NCI-H1930 (cell line): ENCODE results near the gene SH3BP1.
"Not testable (repeated sequence)": the region's sequence is repeated elsewhere in the genome, so short reads cannot be mapped to it uniquely, and the experiment has no call there.

Experiments
- DNase-seq, 2 experiments: peaks; one replicate each; lab custom pipeline; 2025; lab: John Stamatoyannopoulos, UW

SH3BP1 gene

DNA sequence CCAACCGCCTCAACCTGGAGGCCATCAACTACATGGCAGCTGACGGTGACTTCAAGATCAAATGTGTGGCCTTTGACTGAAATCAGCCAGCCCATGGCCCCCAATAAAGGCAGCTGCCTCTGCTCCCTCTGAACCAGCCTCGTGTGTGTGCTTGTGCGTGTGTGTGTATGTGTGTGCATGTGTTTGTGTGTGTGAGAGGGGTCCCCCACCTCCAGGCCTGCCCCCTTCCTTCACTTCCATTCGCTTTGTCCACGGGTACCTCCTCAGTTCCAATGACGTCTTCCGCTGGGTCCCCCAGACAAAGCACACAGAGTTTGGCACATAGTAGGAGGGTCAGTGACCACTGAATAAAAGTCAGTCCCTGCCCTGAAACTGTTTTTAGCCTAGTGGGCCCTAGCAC, 40.2 kb downstream of the SH3BP1 start:
- DNase-seq = no peak

DNA sequence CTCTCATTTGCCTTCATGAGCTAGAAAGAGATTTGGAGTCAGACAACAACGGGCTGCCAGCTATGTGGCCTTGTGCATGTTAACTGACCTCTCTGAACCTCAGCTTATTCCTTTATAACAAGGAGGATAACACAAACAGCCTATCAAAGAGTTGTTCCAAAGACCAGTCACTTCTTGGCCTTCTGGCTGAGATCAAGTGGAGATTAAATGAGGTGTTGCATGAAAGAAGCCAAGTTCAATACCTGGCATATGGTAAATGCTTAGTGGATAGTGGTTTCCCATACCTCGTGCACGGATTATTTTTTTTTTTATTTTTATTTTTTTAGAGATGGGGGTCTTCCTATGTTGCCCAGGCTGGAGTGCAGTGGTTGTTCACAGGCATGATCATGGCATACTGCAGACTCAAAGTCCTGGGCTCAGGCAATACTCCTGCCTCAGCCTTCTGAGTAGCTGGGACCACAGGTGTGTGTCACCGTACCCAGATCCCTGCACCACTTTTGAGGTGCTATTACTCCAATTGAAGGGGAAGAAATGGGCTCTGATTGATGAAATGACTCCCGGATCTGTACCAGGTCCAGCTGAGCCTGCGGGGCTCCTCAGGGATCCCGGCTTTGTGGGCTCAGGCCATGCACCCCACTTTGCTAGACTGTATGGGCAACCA, 40.9 kb downstream of the SH3BP1 start:
- no peak for DNase-seq

DNA sequence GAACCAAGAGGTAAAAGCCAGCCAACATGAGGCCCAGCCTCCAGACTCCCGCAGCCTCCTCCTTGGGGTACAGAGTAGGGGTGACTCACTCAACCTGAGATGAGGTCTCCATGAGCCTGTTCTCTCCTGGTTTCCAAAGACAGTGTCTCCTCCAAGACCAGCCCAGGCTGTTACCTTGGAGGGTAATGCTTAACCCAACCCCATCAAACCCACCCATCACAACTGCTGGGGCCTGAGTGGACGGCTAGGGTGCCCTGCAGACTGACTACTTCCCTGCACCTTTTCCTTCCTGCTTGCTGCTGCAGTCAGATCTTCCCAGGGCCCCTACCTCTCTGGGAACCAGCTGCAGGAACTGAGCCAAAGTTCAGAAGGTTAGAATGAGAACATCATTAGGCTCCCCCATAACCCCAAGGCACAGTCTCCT, 41.5 kb downstream of the SH3BP1 start:
- DNase-seq = no peak

DNA sequence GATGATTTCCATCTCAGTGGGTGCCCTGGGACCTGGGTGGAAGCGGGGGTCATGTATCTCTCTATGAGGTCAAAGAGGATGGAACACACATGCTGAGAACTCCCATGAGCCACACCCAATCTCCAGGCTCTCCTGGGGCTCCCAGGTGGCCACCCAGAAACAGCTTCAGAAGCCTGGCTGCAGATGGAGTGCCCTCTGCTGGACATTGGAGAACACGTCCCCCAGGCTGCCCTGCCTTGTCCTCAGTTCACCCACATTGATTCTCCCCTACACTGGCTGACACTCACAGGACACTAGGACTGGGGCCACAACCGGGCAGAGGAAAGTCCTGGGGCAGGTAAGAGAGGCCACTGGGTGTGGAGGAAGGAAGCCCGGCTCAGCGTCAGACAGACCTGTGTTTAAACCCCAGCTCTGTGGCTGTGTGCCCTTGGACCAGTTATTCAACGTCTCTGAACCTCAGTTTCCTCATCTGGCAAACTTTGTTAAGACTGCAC, 42.1 kb downstream of the SH3BP1 start:
- peak in 1 of 2 experiments; percentile 16 for DNase-seq

- no peak for DNase-seq
These were observed 45.5 kb downstream of the SH3BP1 start for GRCh38 chr22:37684803-37685615.

- DNase-seq = peak; percentile 76 to 83
These were observed 46.8 kb downstream of the SH3BP1 start, which contains the start of gene NOL12 for GRCh38 chr22:37686002-37686982. TSS of gene NOL12 (plus strand) at chr22:37686343. CDS start at chr22:37686393, 50 bp downstream.

DNA sequence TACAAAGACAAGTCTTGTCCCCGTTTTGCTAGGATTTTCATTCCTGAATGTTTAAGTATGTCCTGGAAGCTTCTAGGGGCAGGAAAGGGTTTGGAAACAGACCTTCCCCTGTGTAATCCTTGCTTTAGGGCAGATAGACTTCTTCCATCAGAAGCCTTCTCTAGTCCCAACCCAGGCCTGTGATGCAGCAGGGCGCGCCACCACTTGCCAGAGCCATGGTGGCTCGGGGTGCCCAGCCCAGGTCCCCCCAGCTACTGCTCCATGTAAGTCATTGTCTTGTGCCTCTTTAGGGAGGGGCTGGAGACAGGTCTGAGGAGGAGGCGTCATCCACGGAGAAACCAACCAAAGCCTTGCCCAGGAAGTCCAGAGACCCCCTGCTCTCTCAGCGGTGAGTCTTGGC, 50.9 kb downstream of the SH3BP1 start:
- DNase-seq = no peak

- no peak for DNase-seq
These were observed 51.5 kb downstream of the SH3BP1 start for GRCh38 chr22:37690901-37691504.

DNA sequence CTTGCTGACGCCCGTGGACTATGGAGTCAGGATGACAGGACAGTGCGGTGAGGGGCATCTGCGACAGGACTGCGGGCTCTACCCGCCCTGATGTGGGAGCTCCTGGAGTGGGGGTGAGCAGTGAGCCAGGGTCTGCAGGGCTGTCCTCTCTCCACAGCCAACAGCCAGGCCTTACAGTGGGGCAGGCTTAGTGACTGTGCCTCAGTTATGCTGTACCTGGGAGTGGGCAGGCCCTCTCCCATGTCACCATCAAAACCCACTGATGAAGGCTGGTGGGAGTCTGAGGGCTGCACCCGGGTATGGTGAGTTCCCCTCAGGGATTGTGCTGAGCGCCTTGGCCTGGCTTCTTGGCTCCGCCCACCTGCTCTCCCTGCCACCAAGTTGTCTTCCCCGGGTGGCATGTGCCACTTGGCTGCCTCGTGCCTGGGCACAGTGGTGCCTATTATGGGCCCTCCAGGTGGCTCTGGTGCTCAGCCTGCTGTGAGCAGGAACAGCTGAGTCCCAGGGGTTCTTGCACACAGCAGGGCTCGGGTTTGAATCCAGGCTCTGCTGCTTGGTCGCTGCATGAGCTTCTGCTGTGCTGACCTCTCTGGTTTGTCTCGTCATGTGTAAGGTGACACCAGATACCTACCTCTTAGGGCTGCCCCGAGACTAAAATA, 53.3 kb downstream of the SH3BP1 start:
- no peak for DNase-seq

GRCh38 chr22:37694131-37694530, 54.7 kb downstream of the SH3BP1 start:
- DNase-seq = not testable (repeated sequence)

GRCh38 chr22:37696260-37696656, 56.8 kb downstream of the SH3BP1 start:
- DNase-seq = not testable (repeated sequence)

- peak; percentile 88 to 94 for DNase-seq
These were observed 57.4 kb downstream of the SH3BP1 start, which contains the start of gene TRIOBP for GRCh38 chr22:37696657-37697537. TSS of gene TRIOBP (plus strand) at chr22:37697048. CDS start at chr22:37701366, 4,318 bp downstream.

GRCh38 chr22:37697538-37697835, 58.0 kb downstream of the SH3BP1 start:
- no peak for DNase-seq

GRCh38 chr22:37701141-37701786, 61.8 kb downstream of the SH3BP1 start:
- DNase-seq = no peak

GRCh38 chr22:37703906-37704305, 64.4 kb downstream of the SH3BP1 start:
- DNase-seq = no peak

DNA sequence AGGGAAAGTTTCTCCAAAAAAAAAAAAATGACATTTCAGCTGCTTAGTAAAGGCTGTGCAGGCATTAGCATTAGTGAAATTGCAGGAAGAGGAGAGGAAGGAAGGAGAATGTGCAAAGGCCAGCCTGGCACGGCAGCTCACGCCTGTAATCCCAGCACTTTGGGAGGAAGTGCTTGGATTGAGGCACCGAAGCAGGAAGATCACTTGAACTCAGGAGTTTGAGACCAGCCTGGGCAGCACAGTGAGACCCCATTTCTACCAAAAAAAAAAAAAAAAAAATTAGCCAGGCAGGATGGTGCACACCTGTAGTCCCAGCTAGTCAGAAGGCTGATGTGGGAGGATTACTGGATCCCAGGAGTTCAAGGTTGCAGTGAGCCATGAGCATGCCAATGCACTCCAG, 65.2 kb downstream of the SH3BP1 start:
- DNase-seq = no peak

- DNase-seq = no peak
These were observed 65.7 kb downstream of the SH3BP1 start for GRCh38 chr22:37705205-37705604.
